Measurements from ENCODE around the gene FAM180B.

DNA sequence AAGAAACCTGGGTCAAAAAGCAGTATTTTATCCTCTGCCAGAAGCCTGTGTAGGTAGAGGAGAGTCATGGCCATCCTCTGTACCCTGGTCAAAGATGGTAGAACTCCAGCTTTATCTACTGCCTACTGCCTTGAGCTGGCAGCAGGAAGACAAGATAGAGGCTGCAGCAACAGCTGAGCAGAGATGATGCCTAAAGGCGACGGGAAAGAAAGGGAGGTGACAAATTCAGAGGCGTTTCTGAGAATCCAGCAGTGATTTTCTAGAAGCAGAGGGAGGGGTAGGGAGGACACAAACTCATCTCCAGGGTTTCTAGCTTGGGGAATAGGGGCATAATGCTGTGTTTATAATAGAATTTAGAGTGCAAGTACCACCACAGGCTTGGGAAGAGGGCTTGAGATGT lies 23.2 kb downstream of the FAM180B start:
- TF ChIP-seq CTCF (IDR thresholded peaks at IDR 0.05 in 4 of 5, conservative IDR thresholded peaks at IDR 0.05 in 1 of 5) (no peak), POLR2A (IDR thresholded peaks at IDR 0.05) (no peak)
